ENCODE measurements around the gene FGFR3.

GRCh38 chr4:1808851-1809753 lies 16.0 kb downstream of the FGFR3 start:
- no peak for TF ChIP-seq CTCF (conservative IDR thresholded peaks at IDR 0.05; ENCODE audit: low read length)
- TF ChIP-seq EZH2phosphoT487 (IDR thresholded peaks at IDR 0.05; ENCODE audit: borderline replicate concordance, low read depth, low read length) = no peak

All from OCI-LY7 (cell line).